GM12878 (cell line): ENCODE data around the gene EIF4EBP2. TPM values are rescaled to one million over a fixed set of nuclear protein-coding genes. Genes with fewer than 3 reads are reported as not detected.
A peak's percentile ranks its signal among the peaks of the same experiment; 100 is the strongest.

Experiments
- ATAC-seq: fragments of 200-7000 bp; cut with Tn5 transposase; 3 replicates; pipeline ENCODE4 v1.9.1; 2020; ENCODE audit warnings: mild to moderate bottlenecking, moderate library complexity
- BruUV-seq: library from RNA; stranded (reverse); fragments of 400-500 nt; replicated peaks from 2 replicates; lab custom pipeline; 2021; lab: Mats Ljungman, UMichigan
- CTCF ChIA-PET: fragments of 300-600 bp; sonication (Branson Sonifier 250); formaldehyde crosslinking; extraction: SDS; loops from one replicate; lab custom pipeline; 2021; ENCODE audit warnings: inconsistent platforms; lab: Yijun Ruan, JAX
- POLR2A ChIA-PET: fragments of 350-600 bp; formaldehyde crosslinking; extraction: SDS; loops from one replicate; lab custom pipeline; 2021; ENCODE audit warnings: inconsistent platforms; lab: Charles Lee
- RAD21 ChIA-PET: fragments of 300-600 bp; sonication (Branson Sonifier 250); formaldehyde crosslinking; loops from one replicate; lab custom pipeline; 2023; ENCODE audit warnings: antibody characterized with exemption; ENCODE audit not compliant: unreplicated experiment; lab: Charles Lee
- SMC1A ChIA-PET: fragments of 300-600 bp; sonication (Branson Sonifier 250); formaldehyde crosslinking; loops from one replicate; lab custom pipeline; 2023; ENCODE audit not compliant: unreplicated experiment, uncharacterized antibody; lab: Charles Lee
- DNase-seq: peaks from one replicate; pipeline ENCODE4 v3.0.0-alpha.2; 2011; ENCODE audit warnings: low read depth, low spot score
- FAIRE-seq: peaks from 3 replicates; lab custom pipeline; 2011; peaks lifted over from hg19 to GRCh38; lab: Jason Lieb, UNC
- H2AFZ ChIP-seq: 2 replicates; pipeline ENCODE4 v1.6.0; 2011; ENCODE audit warnings: low read depth, low read length, control low read depth; ENCODE audit not compliant: control insufficient read depth
- H3K27ac ChIP-seq: 2 replicates; pipeline ENCODE4 v1.5.1; 2011; ENCODE audit warnings: control low read depth; ENCODE audit not compliant: control insufficient read depth, insufficient read depth
- H3K27me3 ChIP-seq, 2 experiments: replicated peaks in 1 of 2; 2 replicates each; pipeline versions ENCODE4 v1.6.0 to v1.6.1; 2011; ENCODE audit warnings: low read length in 1 of 2; ENCODE audit not compliant: control insufficient read depth in 2 of 2, insufficient read depth in 2 of 2
- H3K36me3 ChIP-seq, 2 experiments: 2 replicates each; pipeline ENCODE4 v1.5.1; 2011; ENCODE audit warnings: low read length in 1 of 2; ENCODE audit not compliant: control insufficient read depth in 2 of 2, insufficient read depth in 2 of 2
- H3K4me1 ChIP-seq: 2 replicates; pipeline ENCODE4 v1.6.1; 2011; ENCODE audit warnings: mild to moderate bottlenecking, low read length, moderate library complexity, mixed read lengths; ENCODE audit not compliant: control insufficient read depth, insufficient read depth
- H3K4me2 ChIP-seq: 2 replicates; pipeline ENCODE4 v1.6.0; 2011; ENCODE audit warnings: control low read depth; ENCODE audit not compliant: control insufficient read depth, insufficient read depth
- H3K4me3 ChIP-seq: fragments of 200-600 bp; sonication (generic); 2 replicates; pipeline ENCODE4 v1.5.1; 2016
- H3K79me2 ChIP-seq: 2 replicates; pipeline ENCODE4 v1.6.0; 2011; ENCODE audit warnings: low read length; ENCODE audit not compliant: control insufficient read depth, insufficient read depth
- H3K9ac ChIP-seq: 2 replicates; pipeline ENCODE4 v1.8.0; 2011; ENCODE audit warnings: low read length, control low read depth, mixed read lengths; ENCODE audit not compliant: control insufficient read depth, insufficient read depth
- H3K9me3 ChIP-seq: replicated peaks from 3 replicates; pipeline ENCODE4 v1.5.1; 2011; ENCODE audit warnings: mild to moderate bottlenecking, low read length; ENCODE audit not compliant: control insufficient read depth, insufficient read depth
- H4K20me1 ChIP-seq: 2 replicates; pipeline ENCODE4 v1.6.0; 2011; ENCODE audit not compliant: control insufficient read depth, insufficient read depth
- HSF1 ChIP-seq: fragments of 150-350 bp; IDR thresholded peaks from 2 replicates; pipeline ENCODE4 v1.6.1; 2014; ENCODE audit warnings: mild to moderate bottlenecking, low read depth, low read length
- KAT2A ChIP-seq: conservative IDR thresholded peaks from 2 replicates; pipeline ENCODE4 v1.6.1; 2011; ENCODE audit warnings: low read depth, low read length; ENCODE audit not compliant: control insufficient read depth
- NBN ChIP-seq: fragments of 450-650 bp; IDR thresholded peaks from 2 replicates; pipeline ENCODE4 v1.6.1; 2016
- NFYA ChIP-seq: IDR thresholded peaks from 2 replicates; pipeline ENCODE4 v1.6.1; 2011; ENCODE audit warnings: low read depth, mild to moderate bottlenecking, low read length, improper control_type of control experiment, borderline replicate concordance
- NFYB ChIP-seq: IDR thresholded peaks from 2 replicates; pipeline ENCODE4 v1.6.1; 2011; ENCODE audit warnings: low read depth, mild to moderate bottlenecking, low read length, improper control_type of control experiment, moderate library complexity; ENCODE audit not compliant: insufficient read depth
- RAD51 ChIP-seq: fragments of 450-650 bp; IDR thresholded peaks from 2 replicates; pipeline ENCODE4 v1.6.1; 2016; ENCODE audit warnings: moderate library complexity, mild to moderate bottlenecking, inconsistent platforms
- SMAD1 ChIP-seq: fragments of 450-650 bp; IDR thresholded peaks from 2 replicates; pipeline ENCODE4 v1.6.1; 2018; ENCODE audit warnings: mild to moderate bottlenecking, low read depth; ENCODE audit not compliant: partially characterized antibody
- TBL1XR1 ChIP-seq: IDR thresholded peaks from 2 replicates; pipeline ENCODE4 v1.6.1; 2012; ENCODE audit warnings: low read depth, low read length, improper control_type of control experiment
- WRNIP1 ChIP-seq: IDR thresholded peaks from 2 replicates; pipeline ENCODE4 v1.6.1; 2011; ENCODE audit warnings: low read depth, low read length, improper control_type of control experiment, borderline replicate concordance
- WGBS: methylation state at CpG from one replicate; pipeline ENCODE4 v1.1.6; 2016; ENCODE audit warnings: low lambda C conversion rate; ENCODE audit not compliant: insufficient replicate concordance, insufficient coverage; ENCODE audit errors: missing lambda C conversion rate; 5-methylcytosine and 5-hydroxymethylcytosine counted together
- in situ Hi-C: fragments of 300-500 bp; cut with MboI; formaldehyde crosslinking; loops from 9 replicates; pipeline ENCODE4 v1.14.3; 2018; ENCODE audit warnings: mixed read lengths
- intact Hi-C: fragments of 100-400 bp; cut with micrococcal nuclease; formaldehyde crosslinking; loops from one replicate; pipeline ENCODE4 v1.14.2; 2022; ENCODE audit not compliant: unreplicated experiment
- polyA plus RNA-seq, 11 experiments: library from polyadenylated mRNA; depleted of rRNA in 4 of 11; unstranded in 6 of 11; stranded (reverse) in 5 of 11; fragments of >200 nt; fragmentation: Nextera tagmentation in 4 of 11; fragmentation: Illumina TruSeq in 1 of 11; extraction: Ambion mirVana in 4 of 11; extraction: Trizol in 1 of 11; gene quantifications; 1 replicate in 1 of 11; 2 replicates in 10 of 11; pipeline versions ENCODE4 v1.2.1 to v1.2.3, GENCODE V29; 2011 to 2016; ENCODE audit warnings: inconsistent platforms in 2 of 11, missing spikeins in 2 of 11, low read depth in 1 of 11
- total RNA-seq, 4 experiments: library from RNA; depleted of rRNA in 3 of 4; stranded (reverse); fragments of >200 nt in 3 of 4; fragmentation: Illumina TruSeq in 1 of 4; extraction: Trizol in 1 of 4; gene quantifications; 2 replicates each; pipeline versions ENCODE4 v1.2.1 to v1.2.3, GENCODE V29; 2013 to 2021
- TF ChIP-seq, protein P1 (sequence below): fragments of 450-650 bp; IDR thresholded peaks from 2 replicates; pipeline ENCODE4 v1.6.1; 2018; ENCODE audit warnings: mild to moderate bottlenecking, low read depth, moderate library complexity; ENCODE audit not compliant: partially characterized antibody
- TF ChIP-seq, protein P2 (sequence below): IDR thresholded peaks from 2 replicates; pipeline ENCODE4 v1.6.1; 2012; ENCODE audit warnings: low read depth, low read length, improper control_type of control experiment
- TF ChIP-seq, protein P3 (sequence below): IDR thresholded peaks from 2 replicates; pipeline ENCODE4 v1.6.1; 2011; ENCODE audit warnings: low read depth, low read length, improper control_type of control experiment, borderline replicate concordance

Gene EIF4EBP2
- total and polyA plus RNA-seq, 10 of the 15 experiments (the other 5 are each of a cell fraction or from before 2014, with no cell fraction given): 14.4 to 51.3 (median 28.9) TPM

- no peak overlapping the region for H3K4me3 ChIP-seq
- intact Hi-C loops: no loop called here
- no peak for FAIRE-seq
Observed at GRCh38 chr10:70417568-70417967, 13.6 kb downstream of the EIF4EBP2 start.

More at GRCh38 chr10:70417568-70417967, 13.6 kb downstream of the EIF4EBP2 start:
- CTCF ChIA-PET: interaction anchor here (0.9 kb wide), 1 partner anchor 302 kb away, joined by 3 read pairs; no protein-coding TSS in a partner anchor
- Histone ChIP-seq H3K9me3 (no peaks in the 10 kb centered on the region), H2AFZ (no peak overlapping the region)
- RAD21 ChIA-PET: no interaction called here
- TF ChIP-seq, protein P1, sequence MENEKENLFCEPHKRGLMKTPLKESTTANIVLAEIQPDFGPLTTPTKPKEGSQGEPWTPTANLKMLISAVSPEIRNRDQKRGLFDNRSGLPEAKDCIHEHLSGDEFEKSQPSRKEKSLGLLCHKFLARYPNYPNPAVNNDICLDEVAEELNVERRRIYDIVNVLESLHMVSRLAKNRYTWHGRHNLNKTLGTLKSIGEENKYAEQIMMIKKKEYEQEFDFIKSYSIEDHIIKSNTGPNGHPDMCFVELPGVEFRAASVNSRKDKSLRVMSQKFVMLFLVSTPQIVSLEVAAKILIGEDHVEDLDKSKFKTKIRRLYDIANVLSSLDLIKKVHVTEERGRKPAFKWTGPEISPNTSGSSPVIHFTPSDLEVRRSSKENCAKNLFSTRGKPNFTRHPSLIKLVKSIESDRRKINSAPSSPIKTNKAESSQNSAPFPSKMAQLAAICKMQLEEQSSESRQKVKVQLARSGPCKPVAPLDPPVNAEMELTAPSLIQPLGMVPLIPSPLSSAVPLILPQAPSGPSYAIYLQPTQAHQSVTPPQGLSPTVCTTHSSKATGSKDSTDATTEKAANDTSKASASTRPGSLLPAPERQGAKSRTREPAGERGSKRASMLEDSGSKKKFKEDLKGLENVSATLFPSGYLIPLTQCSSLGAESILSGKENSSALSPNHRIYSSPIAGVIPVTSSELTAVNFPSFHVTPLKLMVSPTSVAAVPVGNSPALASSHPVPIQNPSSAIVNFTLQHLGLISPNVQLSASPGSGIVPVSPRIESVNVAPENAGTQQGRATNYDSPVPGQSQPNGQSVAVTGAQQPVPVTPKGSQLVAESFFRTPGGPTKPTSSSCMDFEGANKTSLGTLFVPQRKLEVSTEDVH: no peak
- TF ChIP-seq RAD51 (no peak), NFYA (no peak), SMAD1 (no peak), TBL1XR1 (no peak), KAT2A (no peak), HSF1 (no peak), NBN (no peak), WRNIP1 (no peak), NFYB (no peak)
- TF ChIP-seq, protein P2, sequence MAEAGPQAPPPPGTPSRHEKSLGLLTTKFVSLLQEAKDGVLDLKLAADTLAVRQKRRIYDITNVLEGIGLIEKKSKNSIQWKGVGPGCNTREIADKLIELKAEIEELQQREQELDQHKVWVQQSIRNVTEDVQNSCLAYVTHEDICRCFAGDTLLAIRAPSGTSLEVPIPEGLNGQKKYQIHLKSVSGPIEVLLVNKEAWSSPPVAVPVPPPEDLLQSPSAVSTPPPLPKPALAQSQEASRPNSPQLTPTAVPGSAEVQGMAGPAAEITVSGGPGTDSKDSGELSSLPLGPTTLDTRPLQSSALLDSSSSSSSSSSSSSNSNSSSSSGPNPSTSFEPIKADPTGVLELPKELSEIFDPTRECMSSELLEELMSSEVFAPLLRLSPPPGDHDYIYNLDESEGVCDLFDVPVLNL: no peak
- TF ChIP-seq, protein P3, sequence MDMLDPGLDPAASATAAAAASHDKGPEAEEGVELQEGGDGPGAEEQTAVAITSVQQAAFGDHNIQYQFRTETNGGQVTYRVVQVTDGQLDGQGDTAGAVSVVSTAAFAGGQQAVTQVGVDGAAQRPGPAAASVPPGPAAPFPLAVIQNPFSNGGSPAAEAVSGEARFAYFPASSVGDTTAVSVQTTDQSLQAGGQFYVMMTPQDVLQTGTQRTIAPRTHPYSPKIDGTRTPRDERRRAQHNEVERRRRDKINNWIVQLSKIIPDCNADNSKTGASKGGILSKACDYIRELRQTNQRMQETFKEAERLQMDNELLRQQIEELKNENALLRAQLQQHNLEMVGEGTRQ: no peak
- TF ChIP-seq, all 136 proteins: peak for 0
- in situ Hi-C loops: no loop called here
- no peak overlapping the region for H3K4me2 ChIP-seq
- 59% methylated on average over 1 of the region's 1 CpG for WGBS
- ChIA-PET SMC1A (interaction anchor here (1.0 to 1.6 kb wide), 2 partner anchors 14 to 28 kb away, joined by 4 read pairs; partner anchors contain the start of gene EIF4EBP2), POLR2A (interaction anchor here (0.5 to 1.9 kb wide), 2 partner anchors 12 to 190 kb away, joined by 3 to 5 read pairs; no protein-coding TSS in a partner anchor)
- H3K79me2 ChIP-seq: peaks cover 12% of the 10 kb centered on the region
- H3K4me1 ChIP-seq: peaks cover 20% of the 10 kb centered on the region
- DNase-seq (no peak), ATAC-seq (peak; percentile 38; the same call in 2 of the 3 replicates)
- peak overlapping the region; percentile 24; the same call in 1 of the 2 replicates for H3K27ac ChIP-seq
- no TSS peak for BruUV-seq
- peaks cover 3 to 9% of the 10 kb centered on the region in 2 experiments; a peak in 3 of 4 replicates for H3K36me3 ChIP-seq
- no peak overlapping the region for H3K9ac ChIP-seq
- H4K20me1 ChIP-seq: no peaks in the 10 kb centered on the region; the same call in 1 of the 2 replicates
- no peaks in the 10 kb centered on the region for H3K27me3 ChIP-seq
